AG09319 (cell line): ENCODE results near the gene ZNF692.

Experiments
- DNase-seq: peaks from one replicate; pipeline ENCODE4 v3.0.0-alpha.2; 2010; ENCODE audit warnings: low read depth; ENCODE audit errors: extremely low read depth
- TF ChIP-seq, protein P1 (sequence below): IDR thresholded peaks from 2 replicates; pipeline ENCODE4 v1.5.1; 2011; ENCODE audit warnings: low read depth, mild to moderate bottlenecking, inconsistent platforms, low read length, moderate library complexity

Gene ZNF692

DNA sequence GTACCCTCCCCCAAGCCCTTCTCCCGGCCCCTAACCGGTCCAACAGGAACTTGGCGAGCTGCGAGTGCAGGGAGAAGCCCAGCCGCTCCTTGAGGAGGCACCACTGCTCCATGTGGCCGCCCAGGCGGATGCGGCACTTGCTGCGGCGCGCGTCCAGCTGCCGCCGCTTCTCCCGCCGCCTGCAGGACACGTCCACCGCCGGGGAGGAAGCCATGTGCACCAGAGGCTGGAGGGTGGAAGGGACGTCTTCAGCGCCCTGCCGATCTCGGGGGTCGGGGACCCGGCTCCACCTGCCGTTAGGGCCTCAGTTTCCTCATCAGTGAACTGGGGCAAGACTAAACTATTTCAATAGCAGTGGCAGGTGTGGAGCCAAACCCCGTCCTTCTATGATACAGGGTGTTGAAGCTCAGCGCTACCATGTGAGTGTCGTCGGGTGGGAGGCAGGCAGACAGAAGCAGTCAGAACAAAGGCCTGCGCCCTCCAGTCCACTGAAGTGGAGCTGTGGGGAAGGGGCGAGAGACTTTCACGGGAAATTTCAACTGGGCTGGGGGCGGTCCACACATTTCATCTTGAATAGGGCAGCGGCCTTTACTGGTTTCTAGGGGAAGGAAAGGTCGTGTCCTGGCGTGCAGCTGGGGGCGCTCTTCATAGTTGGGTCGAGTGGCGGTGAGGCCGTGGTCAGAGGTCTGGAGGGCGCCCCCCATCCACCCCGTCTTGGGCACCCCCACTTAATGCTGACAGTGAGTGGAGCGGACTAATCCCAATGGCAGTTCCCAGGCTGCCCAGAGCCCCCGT is 592 bp downstream of the ZNF692 start:
- TF ChIP-seq, protein P1, sequence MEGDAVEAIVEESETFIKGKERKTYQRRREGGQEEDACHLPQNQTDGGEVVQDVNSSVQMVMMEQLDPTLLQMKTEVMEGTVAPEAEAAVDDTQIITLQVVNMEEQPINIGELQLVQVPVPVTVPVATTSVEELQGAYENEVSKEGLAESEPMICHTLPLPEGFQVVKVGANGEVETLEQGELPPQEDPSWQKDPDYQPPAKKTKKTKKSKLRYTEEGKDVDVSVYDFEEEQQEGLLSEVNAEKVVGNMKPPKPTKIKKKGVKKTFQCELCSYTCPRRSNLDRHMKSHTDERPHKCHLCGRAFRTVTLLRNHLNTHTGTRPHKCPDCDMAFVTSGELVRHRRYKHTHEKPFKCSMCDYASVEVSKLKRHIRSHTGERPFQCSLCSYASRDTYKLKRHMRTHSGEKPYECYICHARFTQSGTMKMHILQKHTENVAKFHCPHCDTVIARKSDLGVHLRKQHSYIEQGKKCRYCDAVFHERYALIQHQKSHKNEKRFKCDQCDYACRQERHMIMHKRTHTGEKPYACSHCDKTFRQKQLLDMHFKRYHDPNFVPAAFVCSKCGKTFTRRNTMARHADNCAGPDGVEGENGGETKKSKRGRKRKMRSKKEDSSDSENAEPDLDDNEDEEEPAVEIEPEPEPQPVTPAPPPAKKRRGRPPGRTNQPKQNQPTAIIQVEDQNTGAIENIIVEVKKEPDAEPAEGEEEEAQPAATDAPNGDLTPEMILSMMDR = peak; percentile 32
- peak; percentile 15 for DNase-seq

DNA sequence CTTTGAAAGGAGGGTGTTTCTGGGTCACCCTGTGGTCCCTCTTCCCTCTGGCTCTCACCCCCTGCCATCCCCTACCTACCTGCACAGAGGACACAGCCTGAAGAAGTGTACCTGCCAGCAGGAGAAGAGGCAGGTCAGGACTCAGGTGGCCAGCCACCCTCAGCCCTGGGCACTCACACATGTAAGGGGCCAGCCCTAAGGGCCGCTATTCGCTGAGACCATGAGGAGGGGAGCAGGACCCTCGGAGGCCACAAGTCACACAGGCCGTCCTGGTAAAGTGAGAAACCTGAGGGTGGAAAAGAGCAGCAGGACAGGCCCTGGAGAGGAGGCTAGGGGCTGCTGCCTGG is 1.2 kb downstream of the ZNF692 start:
- no peak for DNase-seq
- TF ChIP-seq, protein P1 = no peak

DNA sequence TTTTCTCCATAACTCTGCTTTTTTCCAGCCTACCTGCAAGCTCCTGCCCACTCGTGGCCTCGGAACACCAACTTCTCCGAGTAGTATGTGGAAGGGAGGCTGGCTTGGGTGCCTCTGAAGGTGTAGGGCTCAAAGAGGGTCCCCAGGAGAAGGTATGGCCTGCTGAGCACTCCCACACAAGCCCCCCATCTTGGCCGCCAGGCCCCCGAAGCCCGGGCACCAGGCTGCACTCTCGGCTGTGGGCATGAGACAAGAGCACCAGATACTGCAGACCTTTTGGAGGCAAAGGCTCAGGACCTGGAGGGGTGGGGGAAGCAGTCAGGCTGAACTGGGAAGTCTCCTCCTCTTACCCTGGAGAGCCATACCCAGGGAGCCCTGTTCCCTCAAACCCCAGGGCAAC is 1.7 kb downstream of the ZNF692 start:
- TF ChIP-seq, protein P1 = no peak

DNA sequence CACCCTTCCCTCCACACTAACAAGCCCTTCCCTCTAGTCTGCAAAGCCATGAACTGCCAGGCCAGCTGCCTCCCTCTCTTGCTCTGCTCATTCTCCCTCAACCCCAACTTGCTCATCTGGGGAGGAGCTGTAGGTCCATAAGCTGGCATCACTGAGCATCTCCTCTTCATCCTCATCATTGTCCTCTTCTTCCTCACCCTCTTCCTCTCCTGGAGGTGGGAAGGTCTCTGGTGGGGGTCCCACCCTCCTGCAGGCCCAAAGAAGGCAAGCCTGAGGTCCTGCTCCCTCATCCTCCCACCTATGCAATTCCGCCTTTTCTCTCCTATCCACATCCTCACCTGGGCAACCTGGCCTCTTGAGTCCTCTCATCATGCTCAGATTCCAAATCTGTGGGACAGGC is 2.7 kb downstream of the ZNF692 start:
- no peak for DNase-seq
- TF ChIP-seq, protein P1 = no peak

More for the DNA sequence above, 1.7 kb downstream of the ZNF692 start:
- no peak for DNase-seq

DNA sequence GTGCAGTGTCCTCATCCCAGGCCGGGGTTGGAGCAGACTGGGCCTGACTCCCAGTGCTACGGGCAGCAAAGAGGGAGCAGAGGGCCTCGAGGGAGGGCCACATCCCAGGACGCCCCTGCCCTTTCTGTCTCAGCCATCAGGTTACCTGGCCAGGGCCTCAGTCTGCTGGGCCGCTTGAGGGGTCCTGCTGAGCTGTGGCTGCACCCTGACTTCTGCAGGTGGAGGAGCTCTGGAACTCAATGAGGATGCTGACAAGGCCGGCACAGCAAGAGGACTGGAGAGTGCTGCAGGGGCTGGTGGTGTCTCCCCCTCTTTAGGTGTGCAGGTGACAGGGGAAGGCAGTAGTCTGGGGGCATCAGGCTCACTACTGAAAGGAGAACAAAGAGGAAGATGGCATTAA is 3.3 kb downstream of the ZNF692 start:
- TF ChIP-seq, protein P1 = no peak
- DNase-seq = no peak

DNA sequence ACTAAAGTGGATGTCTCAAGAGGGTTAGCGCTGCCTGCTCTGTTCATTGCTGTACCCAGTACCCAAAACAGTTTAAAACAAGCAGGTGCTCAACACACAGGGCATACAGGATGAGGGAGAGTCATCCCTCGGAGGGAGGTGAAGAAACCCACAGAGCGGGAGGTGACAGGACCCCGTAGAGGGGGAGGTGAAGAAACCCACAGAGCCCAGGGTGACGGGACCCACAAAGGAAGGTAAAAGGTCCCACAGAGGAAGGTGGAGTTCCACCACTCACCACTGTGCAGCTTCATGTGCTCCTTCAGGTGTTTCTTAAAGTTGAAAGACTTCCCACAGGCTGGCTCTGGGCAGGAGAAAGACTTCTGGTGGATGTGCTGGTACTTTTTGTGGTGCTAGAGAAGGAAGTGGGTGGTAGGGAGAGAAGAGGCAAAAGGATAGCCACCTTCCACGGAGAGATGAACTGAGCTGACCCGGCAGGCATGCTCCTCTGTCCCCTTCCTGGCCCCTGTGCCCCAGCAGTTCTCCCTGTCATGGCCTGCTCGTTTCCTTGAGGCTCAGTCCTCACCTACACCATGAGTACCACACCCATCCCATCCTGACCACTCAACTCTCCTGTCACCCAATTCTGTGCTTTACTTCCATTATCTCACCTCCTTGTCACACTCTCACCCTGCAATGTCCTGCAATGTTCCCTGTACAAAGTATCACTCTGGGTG is 5.1 kb downstream of the ZNF692 start:
- no peak for DNase-seq
- TF ChIP-seq, protein P1 = no peak
